Fibroblast of the aortic adventitia (primary cell): Measurements from ENCODE around the gene SLC2A5. TPM values are rescaled to one million over a fixed set of nuclear protein-coding genes. Genes with fewer than 3 reads are reported as not detected.
A peak's percentile ranks its signal among the peaks of the same experiment; 100 is the strongest.
"Not testable (repeated sequence)": the region's sequence is repeated elsewhere in the genome, so short reads cannot be mapped to it uniquely, and the experiment has no call there.

Experiments
- DNase-seq: peaks from one replicate; pipeline ENCODE4 v3.0.0-alpha.2; 2010; ENCODE audit warnings: low read depth
- H3K4me3 ChIP-seq: 2 replicates; pipeline ENCODE4 v1.5.1; 2011; ENCODE audit warnings: low read depth, mild to moderate bottlenecking, control low read depth, low read length, moderate library complexity
- total RNA-seq: library from RNA; depleted of rRNA; stranded (reverse); fragments of >200 nt; gene quantifications from 2 replicates; pipeline ENCODE4 v1.2.3, GENCODE V29; 2012; ENCODE audit warnings: low replicate concordance
- TF ChIP-seq, protein P1 (sequence below): IDR thresholded peaks from 2 replicates; pipeline ENCODE4 v1.5.1; 2011; ENCODE audit warnings: mild to moderate bottlenecking, low read length, control low read depth, inconsistent platforms; ENCODE audit not compliant: insufficient read depth

The SLC2A5 gene
- total RNA-seq, 1 donor: 0.90 TPM

DNA sequence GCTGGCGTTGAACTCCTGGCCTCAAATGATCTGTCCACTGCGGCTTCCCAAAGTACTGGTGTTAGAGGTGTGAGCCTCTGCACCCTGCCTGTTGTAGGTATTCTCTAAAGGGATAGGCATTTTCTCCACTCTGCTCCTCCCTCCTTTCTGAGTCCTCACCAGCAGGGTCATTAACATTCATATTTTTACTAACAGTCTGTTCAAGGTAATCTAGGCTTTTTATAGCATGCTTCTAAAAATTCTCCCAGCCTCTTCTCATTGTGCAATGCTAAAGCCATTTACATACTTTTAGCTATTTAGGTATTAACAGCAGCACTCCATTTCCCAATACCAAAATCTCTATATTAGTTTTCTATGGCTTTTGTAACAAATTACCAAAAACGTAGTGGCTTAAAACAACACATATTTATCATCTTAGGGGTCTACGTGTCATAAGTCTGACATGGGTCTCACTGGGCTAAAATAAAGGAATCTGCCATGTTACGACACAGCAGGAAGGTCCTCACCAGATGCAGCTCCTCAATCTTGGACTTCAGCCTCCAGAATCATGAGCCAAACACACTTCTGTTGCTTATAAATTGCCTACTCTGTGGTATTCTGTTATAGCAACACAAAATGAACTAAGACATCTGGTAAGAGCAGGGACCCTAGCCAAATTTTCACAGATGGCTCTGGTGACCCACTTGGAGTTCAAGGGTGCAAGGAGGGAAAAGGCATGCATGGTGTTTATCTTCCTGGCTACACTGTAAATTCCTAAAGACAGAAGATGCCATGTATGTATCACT lies 40.3 kb downstream of the SLC2A5 start:
- TF ChIP-seq, protein P1, sequence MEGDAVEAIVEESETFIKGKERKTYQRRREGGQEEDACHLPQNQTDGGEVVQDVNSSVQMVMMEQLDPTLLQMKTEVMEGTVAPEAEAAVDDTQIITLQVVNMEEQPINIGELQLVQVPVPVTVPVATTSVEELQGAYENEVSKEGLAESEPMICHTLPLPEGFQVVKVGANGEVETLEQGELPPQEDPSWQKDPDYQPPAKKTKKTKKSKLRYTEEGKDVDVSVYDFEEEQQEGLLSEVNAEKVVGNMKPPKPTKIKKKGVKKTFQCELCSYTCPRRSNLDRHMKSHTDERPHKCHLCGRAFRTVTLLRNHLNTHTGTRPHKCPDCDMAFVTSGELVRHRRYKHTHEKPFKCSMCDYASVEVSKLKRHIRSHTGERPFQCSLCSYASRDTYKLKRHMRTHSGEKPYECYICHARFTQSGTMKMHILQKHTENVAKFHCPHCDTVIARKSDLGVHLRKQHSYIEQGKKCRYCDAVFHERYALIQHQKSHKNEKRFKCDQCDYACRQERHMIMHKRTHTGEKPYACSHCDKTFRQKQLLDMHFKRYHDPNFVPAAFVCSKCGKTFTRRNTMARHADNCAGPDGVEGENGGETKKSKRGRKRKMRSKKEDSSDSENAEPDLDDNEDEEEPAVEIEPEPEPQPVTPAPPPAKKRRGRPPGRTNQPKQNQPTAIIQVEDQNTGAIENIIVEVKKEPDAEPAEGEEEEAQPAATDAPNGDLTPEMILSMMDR: no peak
- DNase-seq: peak; percentile 55
- no peak overlapping the region for H3K4me3 ChIP-seq

DNA sequence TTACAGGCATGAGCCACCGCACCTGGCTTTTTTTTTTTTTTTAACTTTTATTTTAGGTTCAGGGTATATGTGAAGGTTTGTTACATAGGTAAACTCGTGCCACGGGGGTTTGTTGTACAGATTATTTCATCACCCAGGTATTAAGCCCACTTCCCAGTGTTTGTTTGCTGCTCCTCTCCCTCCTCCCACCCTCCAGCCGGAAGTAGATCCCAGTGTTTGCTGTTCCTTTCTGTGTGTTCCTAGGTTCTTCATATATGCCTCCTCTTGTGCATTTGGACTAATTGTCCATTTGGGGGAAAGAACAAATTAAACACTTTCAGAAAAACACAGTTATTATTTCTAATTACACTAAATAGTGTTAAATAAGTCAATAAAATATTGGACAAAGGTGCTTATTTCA lies 42.1 kb downstream of the SLC2A5 start:
- H3K4me3 ChIP-seq: no peak overlapping the region
- no peak for DNase-seq
- TF ChIP-seq, protein P1: no peak

DNA sequence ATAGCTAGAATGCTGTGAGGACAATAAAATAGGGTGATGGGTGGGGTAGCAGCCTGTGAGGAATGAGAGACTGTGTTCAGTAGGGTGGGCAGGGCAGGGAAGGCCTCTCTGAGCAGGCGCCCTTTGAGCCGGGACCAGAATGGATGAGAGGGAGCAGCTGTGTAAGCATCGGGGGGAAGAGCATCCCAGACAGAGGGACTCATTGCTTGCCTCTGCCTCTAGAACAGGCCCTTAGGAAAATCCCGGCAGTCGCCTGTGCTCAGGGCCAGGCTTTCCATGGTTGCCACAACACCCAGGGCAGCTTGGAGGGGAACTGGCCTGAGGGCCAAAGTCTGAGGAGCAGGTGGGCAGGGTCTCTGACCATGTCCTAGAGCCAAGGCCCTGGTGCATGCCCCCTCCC lies 44.0 kb downstream of the SLC2A5 start:
- TF ChIP-seq, protein P1: no peak
- no peak for DNase-seq
- no peak overlapping the region for H3K4me3 ChIP-seq

DNA sequence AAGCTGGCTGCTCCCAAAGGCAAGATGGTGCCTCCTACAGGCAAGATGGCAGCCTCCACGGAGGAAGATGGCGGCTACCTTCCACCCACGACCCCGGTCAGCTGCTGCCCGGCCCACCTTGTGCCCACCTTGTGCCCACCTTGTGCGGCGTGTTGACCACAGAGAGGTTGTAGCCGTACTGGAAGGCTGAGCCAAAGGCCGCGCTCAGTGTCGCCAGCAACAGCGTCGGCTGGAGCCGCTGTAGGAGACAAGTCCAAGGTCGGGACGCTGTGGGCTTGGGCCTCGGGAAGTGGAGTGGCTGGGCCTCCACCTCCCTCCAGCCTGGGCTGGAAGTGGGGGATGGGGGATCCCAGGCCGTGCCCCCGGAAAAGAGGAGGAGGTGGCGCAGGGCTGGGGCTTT lies 44.6 kb downstream of the SLC2A5 start:
- H3K4me3 ChIP-seq: no peak overlapping the region
- DNase-seq: no peak
- TF ChIP-seq, protein P1: no peak

DNA sequence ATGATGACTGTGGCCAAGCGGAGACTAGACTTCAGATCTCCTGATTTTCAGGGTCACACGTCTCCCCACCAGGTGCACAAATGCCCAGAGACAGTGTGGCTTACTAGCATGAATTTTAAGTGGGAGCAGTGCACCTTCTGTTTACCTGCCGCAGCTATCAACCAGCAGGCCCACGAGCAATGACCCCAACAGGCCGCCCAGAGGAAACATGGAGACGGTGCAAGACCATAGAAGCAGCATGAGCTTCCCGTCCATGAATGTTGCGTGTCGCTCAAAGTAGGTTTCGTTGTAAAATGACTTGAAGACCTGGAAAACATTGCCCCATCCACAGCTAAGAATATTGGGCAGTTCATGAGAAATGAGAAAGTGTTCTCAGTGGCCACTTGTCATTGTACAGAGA lies 46.7 kb downstream of the SLC2A5 start:
- no peak overlapping the region for H3K4me3 ChIP-seq
- TF ChIP-seq, protein P1: no peak
- no peak for DNase-seq

DNA sequence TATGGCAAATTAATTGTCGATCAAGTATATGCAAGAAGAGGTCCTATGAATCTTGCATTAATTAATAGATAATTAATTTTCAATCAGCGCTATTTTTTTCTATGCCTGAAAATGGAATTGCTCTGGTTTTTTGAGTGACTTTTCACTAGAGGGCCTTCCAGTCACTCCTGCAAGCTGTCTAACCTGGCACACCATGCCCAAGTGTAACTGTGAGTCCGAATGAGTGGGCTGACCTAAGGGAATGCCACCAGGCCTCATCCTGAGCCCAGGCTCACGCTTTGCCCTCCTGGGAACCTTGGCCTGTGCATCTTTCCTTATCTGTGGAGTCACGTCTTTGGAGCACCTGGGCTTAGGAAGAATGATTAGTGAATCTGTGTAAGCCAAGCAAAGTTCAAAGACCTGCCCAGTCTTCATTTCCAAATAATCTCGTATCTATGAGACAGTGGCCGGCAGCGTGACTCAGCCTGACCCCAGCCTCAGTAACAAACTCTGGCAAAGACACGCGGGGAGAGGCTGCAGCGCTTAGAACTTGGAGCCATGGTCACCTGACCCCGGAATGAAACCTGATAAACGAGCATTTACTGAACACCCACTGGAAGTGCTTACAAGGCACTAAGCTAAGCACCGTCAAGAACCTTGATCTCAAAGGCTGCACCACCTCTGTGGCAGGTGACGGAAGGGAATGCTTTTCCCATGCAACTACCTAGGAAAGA lies 47.3 kb downstream of the SLC2A5 start:
- DNase-seq, H3K4me3 ChIP-seq: not testable (repeated sequence)

DNA sequence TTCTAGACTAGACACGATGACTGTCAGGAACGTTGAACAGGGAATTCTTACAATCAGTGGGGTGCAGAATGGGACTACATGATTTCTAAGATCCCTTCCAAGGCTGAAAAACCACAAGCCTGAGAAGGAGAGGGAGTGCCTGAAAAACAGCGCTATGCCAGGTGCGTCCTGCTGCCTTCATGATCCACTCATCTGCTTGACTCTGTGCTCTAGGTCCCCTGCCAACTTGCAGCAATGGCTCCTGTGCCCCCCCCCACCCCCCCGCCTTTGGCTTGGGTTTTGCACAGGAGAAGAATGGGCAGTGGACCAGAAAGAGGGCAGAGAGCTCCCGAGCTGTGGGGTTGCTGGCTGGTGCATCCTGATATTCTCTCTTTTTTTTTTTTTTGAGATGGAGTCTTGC lies 49.1 kb downstream of the SLC2A5 start:
- DNase-seq: no peak
- TF ChIP-seq, protein P1: no peak
- H3K4me3 ChIP-seq: no peak overlapping the region
